HL-60/S4 treated with retinoic acid at 250 ng/mL for 4 days and 3 days (cell line): ENCODE measurements around the gene AKTIP.
"Not testable (repeated sequence)": the region's sequence is repeated elsewhere in the genome, so short reads cannot be mapped to it uniquely, and the experiment has no call there.

Experiments
- in situ Hi-C: fragments of 300-500 bp; cut with MboI; formaldehyde crosslinking; loops from 2 replicates; pipeline ENCODE4 v1.7.0; 2022; ENCODE audit warnings: low sequenced_read_pairs

AKTIP gene

DNA sequence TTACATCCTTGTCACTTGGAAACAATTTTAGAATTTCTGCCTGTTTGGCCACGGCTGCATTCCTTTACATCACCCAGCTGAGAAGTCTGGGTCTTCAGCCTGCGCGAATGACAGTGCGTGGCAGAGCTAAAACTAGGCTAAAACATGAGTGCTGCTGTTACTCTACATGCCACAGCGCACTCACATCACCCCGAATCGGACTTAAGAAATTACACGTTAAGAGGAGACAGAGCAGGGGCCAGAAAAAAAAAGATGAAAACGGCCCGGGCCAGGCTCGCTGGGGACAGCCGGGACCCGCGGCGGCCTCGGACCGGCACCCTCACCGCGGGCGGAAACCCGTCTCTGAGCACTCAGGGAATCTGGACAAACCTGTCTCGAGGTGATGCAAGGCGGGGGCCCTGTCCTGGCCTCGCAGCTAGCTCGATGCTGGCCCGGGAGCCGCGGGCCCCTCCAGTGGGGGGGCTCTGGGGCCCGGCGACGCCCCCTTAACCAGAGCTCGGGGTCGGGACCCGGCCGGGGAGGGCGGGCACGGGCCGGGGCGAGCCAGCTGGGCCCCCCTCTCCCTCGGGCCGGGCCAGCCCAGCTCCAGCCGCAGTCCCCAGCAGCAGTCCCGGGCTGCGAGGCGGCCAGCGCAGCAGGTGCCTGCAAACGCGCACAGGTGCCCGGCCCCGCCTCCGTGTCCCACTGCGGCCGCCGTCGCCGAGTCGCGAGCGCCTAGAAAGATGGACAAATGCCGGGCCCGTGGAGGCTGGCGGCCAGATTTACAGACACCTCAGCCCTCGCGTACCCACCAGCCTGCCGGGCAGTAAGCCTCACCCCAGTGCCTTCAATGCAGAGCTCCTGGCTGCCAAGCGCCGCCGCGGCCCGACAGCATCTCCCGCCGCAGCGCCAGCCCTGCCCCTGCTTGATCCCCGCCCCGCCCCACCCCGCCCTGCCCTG is at the start of gene AKTIP:
TSS of gene AKTIP (minus strand) at position 879 of the 939 bp plus-strand sequence. CDS start 2,950 bp downstream, outside the sequence.
- in situ Hi-C loops, result no loop called here

DNA sequence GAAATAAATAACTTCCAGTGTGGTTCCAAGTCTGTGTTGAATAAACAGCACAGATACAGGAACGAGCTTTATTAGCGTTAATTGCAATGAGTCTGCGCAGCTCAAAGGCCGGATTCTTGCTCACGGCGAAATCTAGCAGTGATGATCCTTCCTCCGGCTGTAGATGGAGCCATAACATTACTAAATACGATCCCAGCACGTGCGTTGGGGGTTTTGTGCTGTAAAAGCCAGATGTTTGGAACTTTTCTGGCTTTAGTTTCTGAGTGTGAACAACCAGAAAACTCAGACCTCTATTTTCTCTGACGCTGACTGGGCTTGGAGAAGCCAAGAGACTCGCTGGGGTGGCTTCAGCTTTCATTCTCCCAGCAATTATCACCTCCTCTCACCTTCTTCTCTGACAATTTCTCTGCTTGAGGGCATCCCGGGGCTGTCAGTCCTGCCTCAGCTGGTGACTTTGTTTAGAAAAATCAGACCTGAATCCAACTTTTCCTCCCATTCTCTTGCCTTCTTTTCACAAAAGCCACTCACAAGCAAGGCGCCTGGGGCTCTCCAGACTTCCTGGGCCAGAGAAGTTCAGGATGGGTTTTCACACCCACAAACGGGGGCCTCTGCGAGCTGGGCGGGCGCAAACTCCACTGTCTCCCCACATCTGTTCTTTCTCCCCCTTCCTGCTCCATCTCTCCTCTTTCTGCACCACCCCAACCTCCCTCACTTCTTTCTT is 47.1 kb upstream of the AKTIP start:
- in situ Hi-C loops, result loop anchor here (25.0 kb wide), 2 partner anchors 337 to 1712 kb away; no protein-coding TSS in a partner anchor

DNA sequence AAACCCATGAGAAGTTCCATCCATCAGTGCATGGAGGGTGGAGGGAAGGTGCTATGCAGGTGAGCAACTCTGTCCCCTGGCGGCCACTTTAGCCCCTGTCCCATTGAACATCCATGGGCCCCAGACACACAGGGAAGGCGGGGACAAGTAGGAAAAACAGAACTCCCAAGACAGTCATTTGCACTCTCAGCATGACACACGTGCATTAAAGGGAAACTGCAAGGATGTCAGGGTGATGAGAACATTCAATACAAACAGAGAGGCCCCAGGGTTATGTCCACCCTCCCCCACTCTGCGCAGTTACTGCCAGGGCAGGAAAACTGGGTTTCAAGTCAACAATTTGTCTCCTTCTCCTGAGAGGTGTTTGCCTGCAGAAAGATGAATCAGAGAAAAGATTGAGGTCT is 44.0 kb upstream of the AKTIP start:
- in situ Hi-C loops, result no loop called here

DNA sequence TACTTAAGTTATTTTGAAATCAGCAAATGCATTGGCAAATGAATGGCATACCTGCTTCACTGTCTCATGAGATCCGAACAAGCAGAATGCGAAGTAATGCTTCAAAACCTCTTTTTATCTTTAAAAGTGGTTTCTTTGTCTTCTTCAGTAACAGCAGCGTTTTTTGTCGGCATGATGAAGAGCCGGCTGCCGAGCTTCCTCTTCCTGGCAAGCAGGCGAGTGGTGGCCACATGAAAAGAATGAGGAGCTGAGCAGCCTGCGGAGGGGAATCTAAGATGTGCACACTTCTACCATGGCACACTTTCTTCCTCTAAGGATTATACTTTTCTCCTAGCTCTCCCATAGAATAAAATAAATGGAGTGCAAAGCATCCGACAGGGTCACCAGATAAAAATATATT is 42.4 kb upstream of the AKTIP start:
- in situ Hi-C loops, result no loop called here

DNA sequence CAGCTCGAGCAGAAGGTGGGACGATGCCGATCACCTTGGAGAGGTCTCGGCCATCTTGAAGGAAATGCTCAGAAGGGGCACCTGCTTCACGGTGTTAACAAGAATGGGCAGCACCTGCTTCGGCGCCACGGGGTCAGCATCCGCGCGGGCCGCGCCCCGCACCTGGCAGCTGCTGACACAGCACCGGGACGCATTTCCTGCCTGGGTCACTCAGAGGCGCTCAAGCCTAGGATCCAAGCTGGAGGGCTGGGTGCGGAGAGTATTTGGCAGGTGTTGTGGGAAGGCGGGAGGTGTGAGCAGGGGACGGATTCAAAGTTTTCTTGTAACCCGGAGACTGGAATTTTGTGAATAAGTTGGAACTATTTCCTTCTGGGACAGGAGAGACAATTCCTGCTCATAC is 39.3 kb upstream of the AKTIP start:
- in situ Hi-C loops, result no loop called here

DNA sequence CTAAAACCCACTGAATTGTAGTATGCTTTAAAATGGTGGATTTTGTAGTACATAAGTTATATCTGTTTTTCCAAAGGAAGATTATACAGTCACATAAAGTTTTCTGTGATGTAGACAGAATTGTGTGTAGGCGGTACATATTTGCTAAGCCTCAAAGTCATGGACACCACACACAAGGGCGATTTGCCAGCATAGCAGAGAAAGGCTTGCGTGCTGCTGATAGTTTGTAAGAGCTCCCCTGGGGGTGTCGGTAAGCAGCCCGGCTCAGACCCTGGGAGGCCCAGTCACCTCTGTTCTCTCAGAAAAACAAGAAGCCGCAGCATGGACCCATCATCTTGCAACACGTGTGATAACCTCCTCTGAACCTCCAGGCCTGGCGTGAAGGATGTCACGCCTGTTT is 38.3 kb upstream of the AKTIP start:
- in situ Hi-C loops, result no loop called here

DNA sequence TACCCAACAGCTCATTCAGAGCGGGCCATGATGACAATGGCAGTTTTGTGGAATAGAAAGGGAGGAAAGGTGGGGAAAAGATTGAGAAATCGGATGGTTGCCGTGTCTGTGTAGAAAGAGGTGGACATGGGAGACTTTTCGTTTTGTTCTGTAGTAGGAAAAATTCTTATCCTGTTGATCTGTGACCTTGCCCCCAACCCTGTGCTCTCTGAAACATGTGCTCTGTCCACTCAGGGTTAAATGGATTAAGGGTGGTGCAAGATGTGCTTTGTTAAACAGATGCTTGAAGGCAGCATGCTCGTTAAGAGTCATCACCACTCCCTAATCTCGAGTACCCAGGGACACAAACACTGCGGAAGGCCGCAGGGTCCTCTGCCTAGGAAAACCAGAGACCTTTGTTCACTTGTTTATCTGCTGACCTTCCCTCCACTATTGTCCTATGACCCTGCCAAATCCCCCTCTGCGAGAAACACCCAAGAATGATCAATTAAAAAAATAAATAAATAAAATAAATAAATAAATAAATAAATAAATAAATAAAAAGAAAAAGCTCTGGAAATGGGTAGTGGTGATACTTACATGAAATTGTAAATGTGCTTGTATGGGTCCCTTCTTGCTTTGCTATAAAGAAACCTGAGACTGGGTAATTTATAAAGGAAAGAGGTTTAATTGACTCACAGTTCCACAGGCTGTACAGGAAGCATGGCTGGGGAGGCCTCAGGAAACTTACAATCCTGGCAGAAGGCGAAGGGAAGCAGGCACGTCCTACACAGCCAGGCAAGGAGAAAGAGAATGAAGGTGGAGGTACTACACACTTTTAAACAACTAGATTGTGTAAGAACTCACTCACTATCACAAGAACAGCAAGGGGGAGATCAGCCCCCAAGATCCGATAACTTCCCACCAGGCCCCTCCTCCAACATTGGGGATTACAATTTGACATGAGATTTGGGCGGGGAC is 37.0 kb upstream of the AKTIP start:
- in situ Hi-C loops, result not testable (repeated sequence)

DNA sequence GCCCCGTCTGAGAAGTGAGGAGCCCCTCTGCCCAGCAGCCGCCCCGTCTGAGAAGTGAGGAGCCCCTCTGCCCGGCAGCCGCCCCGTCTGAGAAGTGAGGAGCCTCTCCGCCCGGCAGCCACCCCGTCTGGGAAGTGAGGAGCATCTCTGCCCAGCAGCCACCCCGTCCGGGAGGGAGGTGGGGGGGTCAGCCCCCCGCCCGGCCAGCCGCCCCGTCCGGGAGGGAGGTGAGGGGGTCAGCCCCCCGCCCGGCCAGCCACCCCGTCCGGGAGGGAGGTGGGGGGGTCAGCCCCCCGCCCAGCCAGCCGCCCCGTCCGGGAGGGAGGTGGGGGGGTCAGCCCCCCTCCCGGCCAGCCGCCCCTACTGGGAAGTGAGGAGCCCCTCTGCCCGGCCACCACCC is 36.3 kb upstream of the AKTIP start:
- in situ Hi-C loops, result not testable (repeated sequence)

DNA sequence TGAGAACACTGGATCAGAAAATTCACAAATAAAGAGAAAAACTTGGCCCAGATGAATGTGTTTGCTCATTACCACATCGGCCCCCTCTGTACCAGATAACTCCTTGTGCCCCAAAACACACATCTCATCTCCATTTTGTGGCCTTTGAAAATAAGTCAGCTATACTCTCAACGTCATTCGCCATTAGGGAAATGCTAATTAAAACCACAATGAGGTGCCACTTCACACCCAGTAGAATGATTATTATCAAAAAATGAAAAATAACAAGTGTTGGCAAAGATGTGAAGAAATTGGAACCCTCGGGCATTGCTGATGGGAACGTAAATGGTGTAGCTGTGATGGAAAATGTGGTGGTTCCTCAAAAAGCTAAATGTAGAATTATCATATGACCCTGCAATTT is 34.6 kb upstream of the AKTIP start:
- in situ Hi-C loops, result no loop called here

DNA sequence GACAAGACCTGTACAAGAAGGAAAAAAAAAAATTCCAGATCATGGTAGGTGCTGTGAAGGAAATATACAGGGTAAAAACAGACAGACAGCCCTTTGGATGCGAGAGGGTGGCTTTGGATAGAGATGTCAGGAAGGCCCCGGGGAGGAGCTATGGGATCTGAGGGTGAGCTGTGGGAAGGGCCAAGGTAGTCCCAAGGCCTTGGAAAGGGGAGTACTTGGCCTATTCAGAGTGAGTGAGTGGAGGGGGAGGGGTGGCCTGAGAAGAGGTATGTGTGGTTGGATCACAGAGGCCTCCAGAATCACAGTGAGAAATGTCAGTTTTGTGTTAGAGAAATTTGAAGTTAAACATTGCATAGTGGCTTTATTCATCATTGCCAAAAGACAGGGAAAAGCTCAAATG is 31.2 kb upstream of the AKTIP start:
- in situ Hi-C loops, result no loop called here

DNA sequence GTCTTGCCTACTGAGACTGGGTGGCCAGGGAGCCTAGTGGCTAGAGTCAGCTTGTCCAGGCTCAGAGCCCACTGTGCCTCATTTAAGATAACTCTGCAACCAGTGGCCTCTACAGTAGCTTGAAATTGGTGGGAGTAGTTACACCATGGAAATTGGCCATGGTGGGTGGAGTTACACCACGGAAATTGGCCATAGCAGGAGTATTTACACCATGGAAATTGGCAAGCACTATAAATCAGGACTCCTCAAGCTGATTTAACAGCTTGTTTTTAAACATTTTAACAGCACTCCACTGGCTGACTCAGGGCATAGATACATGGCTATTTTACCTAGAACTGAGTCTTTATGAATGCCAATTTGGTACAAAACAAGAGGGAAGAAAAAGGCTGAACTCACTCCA is 27.7 kb upstream of the AKTIP start:
- in situ Hi-C loops, result no loop called here

DNA sequence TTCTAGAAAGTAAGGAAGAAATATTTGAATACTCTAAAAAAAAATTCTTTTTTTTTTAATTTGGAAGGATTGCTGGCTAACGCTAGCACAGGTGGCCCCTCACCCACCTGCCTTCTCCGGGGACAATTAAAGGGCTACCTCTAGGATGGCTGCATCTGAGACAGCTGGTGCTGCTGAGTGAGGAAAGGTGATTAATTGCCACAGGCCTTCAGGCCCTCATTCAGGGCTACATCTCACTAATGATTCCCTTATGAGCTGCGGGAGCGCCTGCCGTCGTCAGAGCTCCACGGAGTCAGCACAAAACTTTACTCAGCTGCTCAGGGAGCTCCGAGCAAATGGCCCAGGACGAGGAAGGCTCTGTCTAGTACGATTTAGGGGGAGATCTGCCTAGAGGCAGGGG is 27.0 kb upstream of the AKTIP start:
- in situ Hi-C loops, result no loop called here

DNA sequence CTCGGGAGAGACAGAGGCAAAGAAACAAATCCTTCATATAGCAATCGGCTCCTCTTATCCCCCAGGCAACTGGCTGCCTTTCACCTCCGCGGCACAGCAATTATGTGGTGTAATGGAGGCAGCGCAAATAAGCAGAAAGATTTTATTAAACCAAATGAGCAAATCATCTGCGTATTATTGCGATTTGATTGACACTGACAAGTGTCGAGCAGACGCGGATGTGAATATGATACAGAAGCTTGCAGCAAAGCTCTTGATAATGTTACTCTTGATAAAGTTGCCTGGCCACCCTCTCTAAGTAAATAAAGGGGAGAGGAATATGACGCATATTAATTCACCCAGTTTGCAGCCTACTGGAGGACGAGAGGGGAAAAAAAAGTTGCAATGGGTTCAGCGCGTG is 26.5 kb upstream of the AKTIP start:
- in situ Hi-C loops, result no loop called here

DNA sequence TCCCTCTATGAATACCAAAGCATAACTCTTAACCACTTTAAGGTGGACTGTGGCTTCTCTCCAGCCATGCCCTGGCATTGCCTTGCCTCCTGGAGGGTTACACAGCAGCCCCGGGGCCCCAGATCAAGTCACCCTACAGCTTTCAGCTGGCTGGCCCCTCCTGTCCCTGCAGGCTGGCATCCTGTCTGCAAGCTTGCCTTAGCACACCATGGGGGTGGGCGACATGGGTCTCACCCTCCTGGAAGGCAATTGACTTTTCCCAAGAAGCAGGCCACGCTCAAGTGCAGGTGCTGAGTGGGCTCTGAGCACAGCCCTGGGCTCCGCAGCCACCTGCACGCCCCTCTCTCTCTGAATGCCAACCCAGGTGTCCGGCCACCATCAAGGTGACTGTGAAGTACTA is 25.8 kb upstream of the AKTIP start:
- in situ Hi-C loops, result no loop called here

DNA sequence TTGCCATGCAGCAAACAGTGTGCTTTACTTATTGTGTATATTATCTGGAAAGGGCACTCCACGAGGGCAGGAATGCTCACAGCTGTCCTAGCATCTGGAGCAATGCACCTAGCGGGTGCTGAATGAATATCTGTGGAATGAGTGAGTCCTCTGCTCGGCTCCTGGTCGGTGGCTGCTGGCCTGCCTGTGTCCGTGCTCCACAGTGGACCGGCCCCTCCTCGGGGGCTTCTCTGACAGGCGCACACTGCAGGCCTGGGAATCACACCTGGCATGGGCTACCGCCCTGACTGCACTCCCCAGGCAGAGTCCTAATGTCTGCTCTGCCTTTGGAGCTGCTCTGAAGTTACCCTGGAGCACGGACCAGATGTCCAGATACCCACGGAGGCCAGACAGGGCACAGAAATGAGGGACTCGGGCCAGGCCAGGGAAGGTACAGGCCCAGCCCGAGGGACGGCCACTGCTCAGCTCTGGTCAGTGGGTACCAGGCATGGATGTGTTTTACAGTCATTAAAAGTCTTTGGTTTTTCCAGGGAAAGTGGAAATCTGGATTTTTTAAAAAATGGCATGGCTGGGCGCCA is 21.1 kb upstream of the AKTIP start:
- in situ Hi-C loops, result no loop called here

DNA sequence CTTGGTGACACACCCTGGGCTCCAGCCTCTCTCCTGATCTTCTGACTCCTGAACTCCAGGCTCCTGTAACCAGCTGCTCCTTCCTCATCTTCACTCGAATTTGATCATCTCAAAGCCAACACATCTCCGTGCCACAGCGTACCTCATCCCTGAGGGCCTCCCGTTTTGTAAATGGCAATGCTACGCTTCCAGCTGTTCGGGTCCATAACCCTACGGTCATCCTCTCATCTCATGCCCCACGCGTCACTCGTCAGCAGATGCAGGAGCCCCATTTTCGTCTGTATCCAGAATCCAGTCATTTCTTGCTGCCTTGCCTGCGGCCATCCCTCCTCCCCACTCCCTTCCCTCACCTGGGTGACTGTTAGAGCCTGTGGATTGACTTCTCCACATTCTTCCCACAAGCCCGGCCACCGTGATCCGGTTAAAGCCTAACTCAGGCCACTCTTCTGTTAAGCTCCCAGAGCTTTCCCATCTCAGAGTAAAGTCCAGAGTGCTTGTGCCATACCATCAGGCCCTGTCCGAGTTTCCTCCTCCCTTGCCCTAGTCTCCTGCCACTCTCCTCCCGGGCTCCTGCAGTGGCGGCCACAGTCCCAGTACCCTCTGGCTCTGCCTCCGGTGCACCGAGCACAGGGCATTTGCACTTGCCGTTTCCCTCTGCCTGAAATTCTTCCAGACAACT is 20.3 kb upstream of the AKTIP start:
- in situ Hi-C loops, result no loop called here

DNA sequence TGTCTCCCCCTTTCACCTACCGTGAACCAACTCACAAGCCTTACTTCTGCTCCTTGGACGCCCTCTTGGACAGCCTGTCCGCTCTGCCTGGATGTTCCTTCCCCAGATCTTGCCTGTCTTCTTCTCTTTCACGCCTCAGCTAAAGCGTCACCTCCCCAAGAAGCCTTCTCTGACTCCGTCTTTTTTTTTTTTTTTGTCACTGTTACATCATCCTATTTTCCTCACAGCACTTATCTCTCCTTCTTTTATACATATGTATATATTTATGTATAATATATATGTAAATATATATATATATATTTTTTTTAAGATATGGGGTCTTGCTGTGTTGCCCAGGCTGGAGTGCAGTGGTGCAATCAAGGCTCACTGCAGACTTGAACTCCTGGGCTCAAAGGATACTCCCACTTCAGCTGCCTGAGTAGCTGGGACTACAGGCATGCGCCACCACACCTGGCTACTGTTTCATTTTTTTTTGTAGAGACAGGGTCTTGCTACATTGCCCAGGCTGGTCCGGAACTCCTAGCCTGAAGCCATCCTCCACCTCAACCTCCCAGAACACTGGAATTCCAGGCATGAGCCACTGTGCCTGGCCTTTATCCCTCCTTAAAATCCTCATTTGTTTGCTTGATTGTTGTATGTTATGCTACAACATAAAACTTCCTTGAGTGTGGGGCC is 16.5 kb upstream of the AKTIP start:
- in situ Hi-C loops, result no loop called here

DNA sequence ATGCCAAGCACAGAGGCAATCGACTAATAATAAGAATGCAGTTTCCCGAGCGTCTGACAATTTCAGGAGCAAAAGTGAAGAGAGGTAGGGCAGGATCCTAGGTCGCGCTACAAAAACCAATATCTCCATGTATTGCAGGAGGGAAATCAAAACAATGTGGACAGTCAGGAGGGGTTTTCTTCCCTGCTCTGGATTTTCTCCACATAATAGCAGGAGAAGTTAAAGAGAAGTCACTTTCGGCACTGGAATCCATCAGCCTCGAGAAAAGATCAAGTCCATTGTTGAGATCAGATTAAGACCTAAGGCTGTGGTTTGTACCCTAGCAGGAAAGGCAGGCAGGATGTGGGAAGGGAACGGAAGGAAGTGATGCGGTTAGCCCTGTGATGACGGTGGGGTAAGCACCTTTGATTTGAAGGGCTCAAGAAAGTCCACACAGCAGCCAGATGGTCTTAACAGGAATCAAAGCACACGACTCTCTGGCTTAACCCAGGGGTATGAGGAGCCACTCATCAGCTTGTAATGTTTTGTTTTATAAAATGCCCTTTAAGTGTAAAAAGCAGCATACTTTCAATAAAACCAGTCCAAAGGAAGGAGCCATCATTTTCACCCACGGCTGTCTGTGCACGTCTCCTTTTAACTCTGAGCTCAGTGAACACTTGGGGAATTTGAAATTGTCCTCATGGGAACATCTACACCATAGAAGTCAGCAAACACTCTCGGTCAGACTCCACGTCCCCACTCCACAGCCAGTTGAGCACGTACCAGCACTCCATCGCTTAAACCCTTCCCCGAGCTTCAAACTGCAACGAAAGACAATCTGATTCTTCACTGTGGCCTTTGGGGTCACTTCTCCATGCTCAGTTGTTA is 15.8 kb upstream of the AKTIP start:
- in situ Hi-C loops, result no loop called here

DNA sequence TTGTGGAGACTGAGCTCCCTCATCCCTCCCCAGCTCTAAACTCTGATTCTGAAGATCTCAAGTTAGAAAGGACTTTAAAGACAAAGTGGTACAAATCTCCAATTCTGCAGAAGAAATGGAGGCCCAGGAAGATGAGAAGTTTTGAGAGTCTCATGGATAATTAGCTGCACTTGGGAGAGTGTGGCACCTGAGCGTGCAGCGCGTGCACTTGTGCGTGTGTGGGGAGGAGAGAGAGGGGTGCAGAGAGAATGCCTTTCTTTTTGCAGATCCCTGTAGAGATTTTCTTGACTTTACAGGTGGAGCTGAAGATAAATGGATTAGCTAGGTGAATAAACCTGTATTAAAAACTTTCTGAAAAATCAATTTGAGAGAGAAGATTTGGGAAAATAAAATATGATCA is 14.8 kb upstream of the AKTIP start:
- in situ Hi-C loops, result no loop called here
